ENCODE measurements around the gene C1orf226.
"Not testable (repeated sequence)": the region's sequence is repeated elsewhere in the genome, so short reads cannot be mapped to it uniquely, and the experiment has no call there.

Gene C1orf226

DNA sequence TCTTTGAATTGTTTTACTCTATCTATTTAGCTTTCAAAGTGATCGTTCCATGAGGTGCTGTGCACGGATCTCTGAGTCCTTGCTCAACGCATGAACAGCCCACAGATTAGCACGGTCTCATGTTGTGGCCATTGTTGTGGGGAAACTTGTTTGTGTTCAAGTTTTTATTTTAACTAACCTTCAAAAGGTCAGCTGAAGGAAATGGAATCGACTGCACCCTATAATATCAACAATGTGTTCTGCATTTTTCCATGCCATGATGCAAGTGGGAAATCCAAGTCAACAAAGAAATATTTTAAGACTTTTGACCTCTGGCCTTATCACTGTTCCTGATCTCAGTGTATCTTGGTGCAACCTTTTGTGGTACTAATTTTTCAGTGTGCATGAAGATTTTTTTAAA, 24.3 kb downstream of the C1orf226 start:
- no peak for DNase-seq (ENCODE audit: low read depth)

GRCh38 chr1:162406811-162407210, 25.3 kb downstream of the C1orf226 start:
- DNase-seq (ENCODE audit: low read depth) = no peak

GRCh38 chr1:162407539-162407938, 26.0 kb downstream of the C1orf226 start:
- no peak for DNase-seq (ENCODE audit: low read depth)

DNA sequence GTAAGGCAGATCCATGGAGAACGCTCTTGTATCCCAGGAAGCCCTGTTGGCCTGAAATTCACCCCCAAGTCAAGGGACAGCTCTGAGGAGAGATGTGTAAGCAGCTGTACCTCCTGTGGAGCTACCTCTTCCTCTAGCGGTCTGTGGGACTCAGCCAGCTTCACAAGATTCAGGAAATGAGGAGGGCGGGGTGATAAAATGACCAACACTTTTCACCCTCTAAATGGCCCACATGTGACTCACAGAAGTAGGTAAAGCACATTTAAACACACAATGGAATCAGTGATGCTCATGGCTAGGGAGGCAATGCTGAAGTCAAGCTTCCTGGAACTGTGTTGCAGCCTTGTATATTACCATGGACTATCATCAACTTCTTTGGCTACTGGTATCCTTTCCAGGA, 30.5 kb downstream of the C1orf226 start, which contains the start of gene SH2D1B:
Gene SH2D1B (minus strand): TSS at position 135 of the 400 bp plus-strand sequence. CDS start 120 bp downstream, at position 15.
- no peak for DNase-seq (ENCODE audit: low read depth)

DNA sequence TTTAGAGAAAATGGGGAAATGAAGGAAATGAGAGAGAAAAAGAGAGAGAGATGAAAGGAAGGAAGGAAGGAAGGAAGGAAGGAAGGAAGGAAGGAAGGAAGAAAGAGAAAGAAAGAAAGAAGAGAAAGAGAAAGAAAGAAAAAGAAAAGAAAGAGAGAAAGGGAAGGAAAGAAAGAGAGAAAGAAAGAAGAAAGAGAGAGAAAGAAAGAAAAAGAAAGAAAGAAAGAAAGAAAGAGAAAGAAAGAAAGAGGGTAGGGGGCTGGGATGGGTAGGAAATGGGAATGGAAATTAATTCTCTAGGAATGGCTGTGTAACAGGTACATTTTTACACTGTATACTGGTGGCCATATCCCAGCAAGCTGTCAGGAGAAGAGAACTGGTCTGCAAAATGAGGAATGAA, 34.7 kb downstream of the C1orf226 start:
- DNase-seq (ENCODE audit: low read depth) = no peak

DNA sequence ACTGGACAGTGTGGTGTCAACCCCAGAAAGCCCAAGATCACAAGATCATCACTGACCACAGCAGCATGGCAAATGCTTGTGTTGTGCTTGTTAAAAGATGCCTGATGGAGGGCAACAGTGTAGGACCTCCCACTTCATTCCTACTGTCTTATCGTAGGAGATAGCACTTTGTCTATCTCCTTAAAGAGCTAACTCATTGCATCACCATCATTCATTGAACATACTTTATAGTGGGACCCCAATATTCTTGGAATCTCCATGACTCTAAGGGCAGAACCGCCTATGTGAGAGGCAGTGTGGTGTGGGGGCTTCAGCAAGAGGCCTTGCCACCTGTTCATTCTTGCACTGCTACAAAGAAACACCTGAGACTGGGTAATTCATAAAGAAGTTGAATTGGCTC, 35.4 kb downstream of the C1orf226 start:
- no peak for DNase-seq (ENCODE audit: low read depth)

DNA sequence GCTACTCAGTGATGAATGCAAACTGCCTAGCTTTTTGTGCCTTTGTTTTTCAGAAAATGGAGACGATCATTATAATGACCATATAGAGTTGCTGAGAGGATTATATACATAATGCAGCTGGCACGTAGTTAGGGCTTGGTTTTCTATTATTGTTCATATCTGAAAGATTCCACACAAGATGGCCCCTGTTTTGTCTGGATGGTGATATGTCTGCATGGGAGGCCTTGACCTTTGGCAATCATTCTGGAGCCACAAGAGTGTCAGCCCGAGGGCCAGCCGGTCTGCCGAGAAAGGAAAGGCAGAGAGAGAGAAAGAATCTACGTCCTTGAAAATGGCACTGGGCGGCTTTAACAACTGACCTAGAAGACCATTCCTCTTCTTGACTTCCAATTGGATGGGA, 36.1 kb downstream of the C1orf226 start:
- no peak for DNase-seq (ENCODE audit: low read depth)

DNA sequence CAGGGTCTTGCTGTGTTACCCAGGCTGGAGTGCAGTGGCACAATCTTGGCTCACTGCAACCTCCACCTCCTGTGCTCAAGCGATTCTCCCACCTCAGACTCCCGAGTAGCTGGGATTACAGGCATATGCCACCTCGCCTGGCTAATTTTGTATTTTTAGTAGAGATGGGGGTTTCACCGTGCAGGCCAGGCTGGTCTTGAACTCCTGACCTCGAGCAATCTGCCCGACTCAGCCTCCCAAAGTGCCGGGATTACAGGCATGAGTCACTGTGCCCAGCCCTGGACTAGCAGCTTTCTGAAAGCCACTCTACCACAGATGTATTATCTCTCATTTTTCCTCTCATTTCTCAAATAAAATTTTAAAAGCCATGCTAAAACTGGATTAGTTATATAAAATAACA, 37.1 kb downstream of the C1orf226 start:
- DNase-seq (ENCODE audit: low read depth) = not testable (repeated sequence)

- not testable (repeated sequence) for DNase-seq (ENCODE audit: low read depth)
These were observed 38.0 kb downstream of the C1orf226 start for GRCh38 chr1:162419450-162419931.

GRCh38 chr1:162420120-162420519, 38.6 kb downstream of the C1orf226 start:
- no peak for DNase-seq (ENCODE audit: low read depth)

GRCh38 chr1:162421258-162422164, 40.0 kb downstream of the C1orf226 start:
- DNase-seq (ENCODE audit: low read depth) = no peak

- no peak for DNase-seq (ENCODE audit: low read depth)
These were observed 41.3 kb downstream of the C1orf226 start for GRCh38 chr1:162422662-162423375.

DNA sequence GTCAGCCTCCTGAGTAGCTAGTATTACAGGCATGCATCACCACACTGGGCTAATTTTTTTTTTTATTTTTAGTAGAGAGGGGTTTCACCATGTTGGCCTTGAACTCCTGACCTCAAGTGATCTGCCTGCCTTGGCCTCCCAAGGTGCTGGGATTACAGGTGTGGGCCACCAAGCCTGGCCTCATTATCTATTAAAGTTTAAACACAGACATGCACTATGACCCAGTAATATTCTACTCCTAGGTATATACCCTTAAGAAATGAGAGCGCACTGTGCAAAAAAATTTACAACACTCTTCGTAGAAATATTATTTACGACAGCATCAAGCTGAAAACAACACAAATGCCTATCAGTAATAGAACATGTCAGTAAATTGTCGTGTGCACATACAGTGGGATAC, 49.1 kb downstream of the C1orf226 start:
- no peak for DNase-seq (ENCODE audit: low read depth)

DNA sequence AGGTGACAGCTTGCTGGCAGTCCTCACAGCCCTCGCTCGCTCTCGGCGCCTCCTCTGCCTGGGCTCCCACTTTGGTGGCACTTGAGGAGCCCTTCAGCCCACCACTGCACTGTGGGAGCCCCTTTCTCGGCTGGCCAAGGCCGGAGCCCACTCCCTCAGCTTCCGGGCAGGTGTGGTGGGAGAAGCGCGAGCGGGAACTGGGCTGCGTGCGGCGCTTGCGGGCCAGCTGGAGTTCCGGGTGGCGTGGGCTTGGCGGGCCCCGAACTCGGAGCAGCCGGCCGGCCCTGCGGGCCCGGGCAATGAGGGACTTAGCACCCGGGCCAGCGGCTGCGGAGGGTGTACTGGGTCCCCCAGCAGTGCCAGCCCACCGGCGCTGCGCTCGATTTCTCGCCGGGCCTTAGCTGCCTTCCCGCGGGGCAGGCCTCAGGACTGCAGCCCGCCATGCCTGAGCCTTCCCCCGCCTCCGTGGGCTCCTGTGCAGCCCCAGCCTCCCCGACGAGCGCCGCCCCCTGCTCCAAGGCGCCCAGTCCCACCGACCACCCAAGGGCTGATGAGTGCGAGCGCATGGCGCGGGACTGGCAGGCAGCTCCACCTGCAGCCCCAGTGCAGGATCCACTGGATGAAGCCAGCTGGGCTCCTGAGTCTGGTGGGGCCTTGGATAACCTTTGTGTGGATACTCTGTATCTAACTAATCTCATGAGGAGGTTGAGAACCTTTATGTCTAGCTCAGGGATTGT, 51.6 kb downstream of the C1orf226 start:
- DNase-seq (ENCODE audit: low read depth) = not testable (repeated sequence)

Data from stimulated activated CD8-positive, alpha-beta memory T cell treated with anti-CD3 and anti-CD28 coated beads, Interleukin-12 subunit alpha, Interleukin-12 subunit beta, amount 100 ng/mL, for 1 hour (primary cell).